GM10266 (cell line): Measurements from ENCODE around the gene PMEPA1.

Source experiments
- DNase-seq: peaks from one replicate; pipeline ENCODE4 v3.0.0; 2012; ENCODE audit errors: extremely low spot score
- CTCF ChIP-seq: IDR thresholded peaks from 2 replicates; pipeline ENCODE4 v1.5.1; 2012; ENCODE audit warnings: mild to moderate bottlenecking, low read depth; ENCODE audit not compliant: control insufficient read depth, insufficient read depth; ENCODE audit errors: missing control alignments

The PMEPA1 gene

DNA sequence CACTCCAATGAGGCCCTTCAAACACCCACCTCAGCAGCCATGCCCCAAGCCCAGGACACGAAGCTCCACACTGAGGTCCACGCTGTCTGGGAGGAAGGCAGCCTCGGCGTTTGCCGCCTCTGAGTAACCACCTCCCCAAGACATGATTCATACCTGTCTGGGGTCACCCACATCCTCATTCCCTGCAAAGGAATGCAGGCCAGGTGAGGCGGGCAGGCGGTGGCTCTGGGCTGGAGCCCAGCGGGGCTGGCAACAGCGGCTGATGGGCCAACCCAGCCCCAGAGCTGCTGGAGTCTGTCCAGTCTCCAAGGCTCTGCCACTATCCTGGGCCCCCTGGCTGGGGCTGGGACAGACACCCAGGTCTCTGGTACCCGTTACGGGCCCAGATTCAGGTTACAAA is 14.8 kb downstream of the PMEPA1 start:
- TF ChIP-seq CTCF = no peak
- DNase-seq = no peak

GRCh38 chr20:57694481-57694880 is 15.3 kb downstream of the PMEPA1 start:
- no peak for TF ChIP-seq CTCF
- no peak for DNase-seq

DNA sequence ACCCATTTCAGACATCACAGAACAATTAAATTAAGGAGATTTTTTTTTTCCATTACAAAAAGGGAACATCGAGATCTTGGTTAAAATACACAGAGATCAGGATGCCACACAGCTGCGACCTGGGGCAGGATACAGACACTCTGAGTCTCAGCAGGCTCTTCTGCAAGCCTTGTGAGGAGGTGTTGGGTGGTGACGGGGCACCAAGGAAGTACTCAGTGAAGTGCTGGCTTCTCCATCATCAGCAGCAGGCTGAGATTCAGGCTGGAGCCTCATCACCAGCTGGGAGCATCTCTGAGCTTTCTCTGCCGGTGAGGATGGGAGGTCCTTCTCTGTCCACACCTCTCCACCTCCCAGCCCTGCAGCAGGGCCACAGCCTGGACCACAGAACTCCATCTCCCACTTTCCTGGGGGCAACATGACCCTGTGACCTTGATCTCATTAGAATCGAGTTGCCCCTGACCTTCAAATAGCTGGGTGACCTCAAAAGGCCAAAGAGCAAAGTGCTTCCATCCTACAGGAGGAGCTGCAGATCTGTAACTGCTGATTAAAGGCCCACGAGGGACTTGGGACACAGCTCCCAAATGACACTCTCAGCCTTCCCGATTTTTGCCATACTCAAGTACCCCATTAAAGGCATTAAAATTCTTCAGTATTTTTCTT is 16.0 kb downstream of the PMEPA1 start:
- no peak for DNase-seq
- no peak for TF ChIP-seq CTCF

DNA sequence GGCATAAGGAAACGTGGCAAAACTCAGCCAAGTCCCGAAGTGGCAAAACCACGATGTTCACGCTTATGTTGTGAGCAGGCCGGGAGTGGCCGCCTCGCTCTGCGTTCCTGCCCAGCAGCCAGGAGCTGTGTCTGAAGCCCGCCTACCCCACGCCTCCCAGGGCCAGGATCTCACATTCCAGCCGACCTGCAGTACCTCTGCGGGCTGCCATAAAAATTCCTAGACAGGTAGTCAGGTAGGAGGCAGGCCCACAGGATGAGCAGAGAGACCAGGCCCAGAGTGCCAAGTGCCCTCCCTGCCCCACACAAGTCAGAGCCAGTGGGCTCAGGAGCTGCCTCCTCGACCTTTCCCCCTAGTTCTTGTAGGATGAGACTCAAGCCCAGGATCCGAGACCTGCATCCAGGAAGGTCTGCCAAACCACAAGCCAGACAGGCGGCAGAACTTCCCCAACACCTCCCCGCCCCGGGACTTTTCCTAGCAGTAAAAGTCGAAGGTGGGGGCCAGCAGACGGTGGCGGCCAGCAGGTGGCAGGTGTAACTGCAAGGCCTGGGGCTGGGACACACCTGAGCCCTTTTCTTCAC is 16.7 kb downstream of the PMEPA1 start:
- DNase-seq = no peak
- TF ChIP-seq CTCF = peak; percentile 3

DNA sequence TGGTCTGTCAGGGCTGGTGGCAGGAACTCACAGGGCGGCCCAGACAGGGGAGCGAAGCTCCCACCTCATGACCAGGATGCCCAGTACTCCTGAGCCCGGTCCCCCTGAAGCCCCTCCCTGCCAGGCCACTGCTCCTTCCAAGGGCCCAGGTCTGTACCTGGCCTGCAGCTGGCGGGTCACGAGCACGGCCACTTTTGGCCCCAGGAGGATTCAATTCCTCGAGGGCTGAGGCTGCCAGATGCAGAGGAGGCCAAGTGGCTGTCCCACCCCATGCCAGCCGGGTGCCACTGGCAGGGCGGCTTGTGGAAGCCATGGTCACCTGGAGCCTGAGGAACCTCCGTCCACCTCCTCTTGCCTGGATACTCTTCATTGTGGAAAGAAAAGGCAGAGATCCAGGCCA is 17.4 kb downstream of the PMEPA1 start:
- DNase-seq = no peak
- no peak for TF ChIP-seq CTCF

DNA sequence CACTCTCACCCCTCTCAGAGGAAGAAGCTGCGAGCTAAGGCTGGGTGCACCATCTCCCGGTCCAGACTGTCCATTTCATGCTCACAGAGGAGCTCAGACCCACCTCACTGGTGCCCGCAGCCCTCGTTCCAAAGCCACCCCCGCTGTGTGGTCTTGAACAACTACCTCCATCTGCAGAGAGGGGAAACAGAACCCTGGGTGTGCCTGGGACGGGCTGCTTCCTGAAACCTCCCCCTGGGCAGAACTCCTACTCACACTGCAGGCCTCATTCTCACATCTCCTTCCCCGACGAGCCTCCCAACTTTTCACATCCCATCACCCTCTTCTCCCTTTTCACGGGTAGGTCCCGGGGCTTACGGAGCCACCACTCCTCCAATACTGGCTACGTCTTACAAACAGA is 18.1 kb downstream of the PMEPA1 start:
- no peak for DNase-seq
- no peak for TF ChIP-seq CTCF

DNA sequence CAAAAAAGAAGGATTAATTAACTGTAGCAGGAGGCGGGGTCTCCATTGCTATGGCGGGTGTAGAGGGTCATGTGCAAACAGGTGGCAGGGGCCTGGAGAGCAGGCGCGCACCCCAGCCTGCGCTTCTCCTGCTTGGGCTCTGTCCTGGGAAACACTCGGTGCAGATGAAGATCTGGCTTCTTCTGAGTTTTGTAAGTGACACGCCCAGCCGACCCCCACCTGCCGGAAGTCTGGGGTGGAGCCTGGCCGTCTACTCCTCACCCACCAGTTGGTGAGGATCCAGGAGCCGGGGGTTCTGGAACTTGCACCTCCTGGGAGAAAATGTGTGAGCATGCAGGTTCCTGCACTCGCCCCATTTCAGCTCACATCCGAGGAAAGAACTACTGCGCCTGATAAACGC is 19.3 kb downstream of the PMEPA1 start:
- TF ChIP-seq CTCF = no peak
- DNase-seq = no peak
